WTC11 (cell line): Measurements from ENCODE around the gene SLIT3. TPM values are rescaled to one million over a fixed set of nuclear protein-coding genes. Genes with fewer than 3 reads are reported as not detected.

Experiments used
- ATAC-seq: fragments of 200-7000 bp; cut with Tn5 transposase; 2 replicates; pipeline ENCODE4 v1.10.0; 2021; ENCODE audit warnings: mild to moderate bottlenecking, moderate library complexity
- CTCF ChIA-PET: fragments of 300-600 bp; sonication (Branson Sonifier 250); formaldehyde crosslinking; loops from one replicate; lab custom pipeline; 2021; ENCODE audit warnings: antibody characterized with exemption; lab: Charles Lee
- POLR2A ChIA-PET: fragments of 350-600 bp; sonication (Branson Sonifier 250); formaldehyde crosslinking; loops from one replicate; lab custom pipeline; 2021; ENCODE audit warnings: antibody characterized with exemption; lab: Charles Lee
- DNase-seq: peaks from one replicate; pipeline ENCODE4 v3.0.0; 2021; ENCODE audit warnings: low spot score
- H3K27ac Mint-ChIP-seq: 2 replicates; pipeline ENCODE4 v1.8.0; 2021; ENCODE audit warnings: mixed read lengths
- H3K27me3 Mint-ChIP-seq: 2 replicates; pipeline ENCODE4 v1.8.0; 2021; ENCODE audit warnings: low read depth, mild to moderate bottlenecking, moderate library complexity, mixed read lengths
- H3K36me3 Mint-ChIP-seq: 2 replicates; pipeline ENCODE4 v1.8.0; 2021; ENCODE audit warnings: mixed read lengths
- H3K4me1 Mint-ChIP-seq: 2 replicates; pipeline ENCODE4 v1.8.0; 2022; ENCODE audit warnings: mixed read lengths
- H3K4me3 Mint-ChIP-seq: 2 replicates; pipeline ENCODE4 v1.8.0; 2021; ENCODE audit warnings: mild to moderate bottlenecking, moderate library complexity, mixed read lengths
- H3K9me3 Mint-ChIP-seq: 2 replicates; pipeline ENCODE4 v1.8.0; 2021; ENCODE audit warnings: mixed read lengths
- CREM ChIP-seq: sonication (generic); formaldehyde crosslinking; IDR thresholded peaks from 2 replicates; pipeline ENCODE4 v1.8.1; 2022; ENCODE audit warnings: mild to moderate bottlenecking, missing genetic modification reagents, moderate library complexity
- FOXK1 ChIP-seq: sonication (generic); formaldehyde crosslinking; IDR thresholded peaks from 2 replicates; pipeline ENCODE4 v1.8.0; 2022; ENCODE audit warnings: mild to moderate bottlenecking, moderate library complexity, missing genetic modification reagents
- GTF2I ChIP-seq: fragments of 250-450 bp; sonication (Bioruptor Pico); conservative IDR thresholded peaks from 2 replicates; pipeline ENCODE4 v1.4.0; 2021; ENCODE audit warnings: mild to moderate bottlenecking
- PRDM15 ChIP-seq: sonication (generic); formaldehyde crosslinking; IDR thresholded peaks from 2 replicates; pipeline ENCODE4 v1.8.0; 2022; ENCODE audit warnings: missing genetic modification reagents
- RORB ChIP-seq: fragments of 250-450 bp; sonication (Bioruptor Pico); IDR thresholded peaks from 2 replicates; pipeline ENCODE4 v1.9.0; 2021; ENCODE audit warnings: mild to moderate bottlenecking
- total RNA-seq: library from RNA; stranded (reverse); gene quantifications from 3 replicates; pipeline ENCODE4 v1.2.3, GENCODE V29; 2021
- TF ChIP-seq, protein P1 (sequence below): fragments of 250-450 bp; sonication (Bioruptor Pico); IDR thresholded peaks from 2 replicates; pipeline ENCODE4 v1.9.0; 2021; ENCODE audit warnings: mild to moderate bottlenecking, borderline replicate concordance
- TF ChIP-seq, protein P2 (sequence below): sonication (generic); formaldehyde crosslinking; IDR thresholded peaks from 2 replicates; pipeline ENCODE4 v1.8.0; 2023; ENCODE audit warnings: missing genetic modification reagents, mild to moderate bottlenecking, borderline replicate concordance
- TF ChIP-seq, protein P3 (sequence below): fragments of 250-450 bp; sonication (Bioruptor Pico); IDR thresholded peaks from 2 replicates; pipeline ENCODE4 v2.1.2; 2022; ENCODE audit warnings: mild to moderate bottlenecking, moderate library complexity

SLIT3 gene
- total RNA-seq, 1 experiment from 2014 or later: 1.9 TPM

DNA sequence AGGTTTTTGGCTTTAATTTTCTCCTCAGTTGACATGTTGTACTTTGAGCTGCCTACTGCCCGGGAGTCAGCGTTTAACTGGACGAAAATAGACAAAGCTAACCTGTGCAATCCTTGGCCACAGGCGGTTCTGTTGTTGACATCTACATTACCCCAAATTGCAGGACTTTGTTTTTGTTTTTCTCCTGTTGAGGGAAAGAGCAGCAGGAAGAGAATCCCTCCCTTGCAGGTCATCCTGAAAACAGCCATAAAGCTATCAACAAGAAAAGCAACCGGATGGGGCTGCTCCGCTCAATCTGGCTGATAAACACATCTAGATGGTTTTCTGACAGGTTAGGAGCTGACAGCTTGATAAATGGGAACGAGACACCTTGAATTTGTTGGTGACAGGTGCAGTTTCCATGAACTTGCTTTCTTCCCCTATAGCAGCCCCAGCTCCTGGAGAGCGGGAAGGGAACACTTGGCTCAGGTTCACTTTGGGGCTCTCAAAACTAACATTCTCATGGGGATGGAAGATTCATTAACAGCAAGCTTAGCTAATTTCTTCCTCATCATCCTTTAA lies 331.5 kb downstream of the SLIT3 start (continued):
- TF ChIP-seq PRDM15 (CRISPR knock-in tag) (no peak), FOXK1 (CRISPR knock-in tag) (no peak)
- TF ChIP-seq, protein P1, sequence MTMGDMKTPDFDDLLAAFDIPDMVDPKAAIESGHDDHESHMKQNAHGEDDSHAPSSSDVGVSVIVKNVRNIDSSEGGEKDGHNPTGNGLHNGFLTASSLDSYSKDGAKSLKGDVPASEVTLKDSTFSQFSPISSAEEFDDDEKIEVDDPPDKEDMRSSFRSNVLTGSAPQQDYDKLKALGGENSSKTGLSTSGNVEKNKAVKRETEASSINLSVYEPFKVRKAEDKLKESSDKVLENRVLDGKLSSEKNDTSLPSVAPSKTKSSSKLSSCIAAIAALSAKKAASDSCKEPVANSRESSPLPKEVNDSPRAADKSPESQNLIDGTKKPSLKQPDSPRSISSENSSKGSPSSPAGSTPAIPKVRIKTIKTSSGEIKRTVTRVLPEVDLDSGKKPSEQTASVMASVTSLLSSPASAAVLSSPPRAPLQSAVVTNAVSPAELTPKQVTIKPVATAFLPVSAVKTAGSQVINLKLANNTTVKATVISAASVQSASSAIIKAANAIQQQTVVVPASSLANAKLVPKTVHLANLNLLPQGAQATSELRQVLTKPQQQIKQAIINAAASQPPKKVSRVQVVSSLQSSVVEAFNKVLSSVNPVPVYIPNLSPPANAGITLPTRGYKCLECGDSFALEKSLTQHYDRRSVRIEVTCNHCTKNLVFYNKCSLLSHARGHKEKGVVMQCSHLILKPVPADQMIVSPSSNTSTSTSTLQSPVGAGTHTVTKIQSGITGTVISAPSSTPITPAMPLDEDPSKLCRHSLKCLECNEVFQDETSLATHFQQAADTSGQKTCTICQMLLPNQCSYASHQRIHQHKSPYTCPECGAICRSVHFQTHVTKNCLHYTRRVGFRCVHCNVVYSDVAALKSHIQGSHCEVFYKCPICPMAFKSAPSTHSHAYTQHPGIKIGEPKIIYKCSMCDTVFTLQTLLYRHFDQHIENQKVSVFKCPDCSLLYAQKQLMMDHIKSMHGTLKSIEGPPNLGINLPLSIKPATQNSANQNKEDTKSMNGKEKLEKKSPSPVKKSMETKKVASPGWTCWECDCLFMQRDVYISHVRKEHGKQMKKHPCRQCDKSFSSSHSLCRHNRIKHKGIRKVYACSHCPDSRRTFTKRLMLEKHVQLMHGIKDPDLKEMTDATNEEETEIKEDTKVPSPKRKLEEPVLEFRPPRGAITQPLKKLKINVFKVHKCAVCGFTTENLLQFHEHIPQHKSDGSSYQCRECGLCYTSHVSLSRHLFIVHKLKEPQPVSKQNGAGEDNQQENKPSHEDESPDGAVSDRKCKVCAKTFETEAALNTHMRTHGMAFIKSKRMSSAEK: no peak

- ATAC-seq: no peak
- no peak for DNase-seq
- H3K27ac Mint-ChIP-seq: no peak overlapping the region
- no peak overlapping the region for H3K4me3 Mint-ChIP-seq
- ChIA-PET CTCF (interaction anchor here (1.3 kb wide), 1 partner anchor 19 kb away, joined by 3 read pairs; no protein-coding TSS in a partner anchor), POLR2A (no interaction called here)
- TF ChIP-seq RORB (CRISPR knock-in tag) (no peak), GTF2I (CRISPR knock-in tag) (no peak), CREM (no peak)
- TF ChIP-seq, protein P2, sequence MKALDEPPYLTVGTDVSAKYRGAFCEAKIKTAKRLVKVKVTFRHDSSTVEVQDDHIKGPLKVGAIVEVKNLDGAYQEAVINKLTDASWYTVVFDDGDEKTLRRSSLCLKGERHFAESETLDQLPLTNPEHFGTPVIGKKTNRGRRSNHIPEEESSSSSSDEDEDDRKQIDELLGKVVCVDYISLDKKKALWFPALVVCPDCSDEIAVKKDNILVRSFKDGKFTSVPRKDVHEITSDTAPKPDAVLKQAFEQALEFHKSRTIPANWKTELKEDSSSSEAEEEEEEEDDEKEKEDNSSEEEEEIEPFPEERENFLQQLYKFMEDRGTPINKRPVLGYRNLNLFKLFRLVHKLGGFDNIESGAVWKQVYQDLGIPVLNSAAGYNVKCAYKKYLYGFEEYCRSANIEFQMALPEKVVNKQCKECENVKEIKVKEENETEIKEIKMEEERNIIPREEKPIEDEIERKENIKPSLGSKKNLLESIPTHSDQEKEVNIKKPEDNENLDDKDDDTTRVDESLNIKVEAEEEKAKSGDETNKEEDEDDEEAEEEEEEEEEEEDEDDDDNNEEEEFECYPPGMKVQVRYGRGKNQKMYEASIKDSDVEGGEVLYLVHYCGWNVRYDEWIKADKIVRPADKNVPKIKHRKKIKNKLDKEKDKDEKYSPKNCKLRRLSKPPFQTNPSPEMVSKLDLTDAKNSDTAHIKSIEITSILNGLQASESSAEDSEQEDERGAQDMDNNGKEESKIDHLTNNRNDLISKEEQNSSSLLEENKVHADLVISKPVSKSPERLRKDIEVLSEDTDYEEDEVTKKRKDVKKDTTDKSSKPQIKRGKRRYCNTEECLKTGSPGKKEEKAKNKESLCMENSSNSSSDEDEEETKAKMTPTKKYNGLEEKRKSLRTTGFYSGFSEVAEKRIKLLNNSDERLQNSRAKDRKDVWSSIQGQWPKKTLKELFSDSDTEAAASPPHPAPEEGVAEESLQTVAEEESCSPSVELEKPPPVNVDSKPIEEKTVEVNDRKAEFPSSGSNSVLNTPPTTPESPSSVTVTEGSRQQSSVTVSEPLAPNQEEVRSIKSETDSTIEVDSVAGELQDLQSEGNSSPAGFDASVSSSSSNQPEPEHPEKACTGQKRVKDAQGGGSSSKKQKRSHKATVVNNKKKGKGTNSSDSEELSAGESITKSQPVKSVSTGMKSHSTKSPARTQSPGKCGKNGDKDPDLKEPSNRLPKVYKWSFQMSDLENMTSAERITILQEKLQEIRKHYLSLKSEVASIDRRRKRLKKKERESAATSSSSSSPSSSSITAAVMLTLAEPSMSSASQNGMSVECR (CRISPR knock-in tag): no peak
- TF ChIP-seq, protein P3, sequence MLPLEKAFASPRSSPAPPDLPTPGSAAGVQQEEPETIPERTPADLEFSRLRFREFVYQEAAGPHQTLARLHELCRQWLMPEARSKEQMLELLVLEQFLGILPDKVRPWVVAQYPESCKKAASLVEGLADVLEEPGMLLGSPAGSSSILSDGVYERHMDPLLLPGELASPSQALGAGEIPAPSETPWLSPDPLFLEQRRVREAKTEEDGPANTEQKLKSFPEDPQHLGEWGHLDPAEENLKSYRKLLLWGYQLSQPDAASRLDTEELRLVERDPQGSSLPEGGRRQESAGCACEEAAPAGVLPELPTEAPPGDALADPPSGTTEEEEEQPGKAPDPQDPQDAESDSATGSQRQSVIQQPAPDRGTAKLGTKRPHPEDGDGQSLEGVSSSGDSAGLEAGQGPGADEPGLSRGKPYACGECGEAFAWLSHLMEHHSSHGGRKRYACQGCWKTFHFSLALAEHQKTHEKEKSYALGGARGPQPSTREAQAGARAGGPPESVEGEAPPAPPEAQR (CRISPR knock-in tag): no peak
- no peaks in the 10 kb centered on the region; the same call in 1 of the 2 replicates for H3K27me3 Mint-ChIP-seq
- H3K4me1 Mint-ChIP-seq: no peaks in the 10 kb centered on the region
- H3K9me3 Mint-ChIP-seq: no peaks in the 10 kb centered on the region
- H3K36me3 Mint-ChIP-seq: no peaks in the 10 kb centered on the region
These were observed 332.9 kb downstream of the SLIT3 start for GRCh38 chr5:168967882-168968620.
